Measurements from ENCODE around the gene HK3.

Gene HK3

GRCh38 chr5:176870110-176870591 is 29.0 kb downstream of the HK3 start:
- no peak for DNase-seq (ENCODE audit: extremely low read depth in 1 of 2, low read depth in 1 of 2)

- DNase-seq (ENCODE audit: extremely low read depth in 1 of 2, low read depth in 1 of 2), result no peak
Measured at GRCh38 chr5:176869501-176870109, 29.5 kb downstream of the HK3 start.

GRCh38 chr5:176868731-176869130 is 30.4 kb downstream of the HK3 start:
- no peak for DNase-seq (ENCODE audit: extremely low read depth in 1 of 2, low read depth in 1 of 2)

GRCh38 chr5:176868126-176868525 is 31.0 kb downstream of the HK3 start:
- no peak for DNase-seq (ENCODE audit: extremely low read depth in 1 of 2, low read depth in 1 of 2)

GRCh38 chr5:176866707-176867310 is 32.3 kb downstream of the HK3 start:
- no peak for DNase-seq (ENCODE audit: extremely low read depth in 1 of 2, low read depth in 1 of 2)

GRCh38 chr5:176865964-176866363 is 33.2 kb downstream of the HK3 start:
- DNase-seq (ENCODE audit: extremely low read depth in 1 of 2, low read depth in 1 of 2), result no peak

GRCh38 chr5:176864755-176865154 is 34.4 kb downstream of the HK3 start:
- no peak for DNase-seq (ENCODE audit: extremely low read depth in 1 of 2, low read depth in 1 of 2)

GRCh38 chr5:176863765-176864098 is 35.4 kb downstream of the HK3 start:
- DNase-seq (ENCODE audit: extremely low read depth in 1 of 2, low read depth in 1 of 2), result no peak

GRCh38 chr5:176863041-176863764 is 35.9 kb downstream of the HK3 start:
- DNase-seq (ENCODE audit: extremely low read depth in 1 of 2, low read depth in 1 of 2), result no peak

- DNase-seq (ENCODE audit: extremely low read depth in 1 of 2, low read depth in 1 of 2), result no peak
Measured at GRCh38 chr5:176862330-176862995, 36.7 kb downstream of the HK3 start.

GRCh38 chr5:176861276-176861675 is 37.9 kb downstream of the HK3 start:
- DNase-seq (ENCODE audit: extremely low read depth in 1 of 2, low read depth in 1 of 2), result no peak

- no peak for DNase-seq (ENCODE audit: extremely low read depth in 1 of 2, low read depth in 1 of 2)
Measured at GRCh38 chr5:176860381-176860780, 38.8 kb downstream of the HK3 start.

- no peak for DNase-seq (ENCODE audit: extremely low read depth in 1 of 2, low read depth in 1 of 2)
Measured at GRCh38 chr5:176859916-176860315, 39.2 kb downstream of the HK3 start.

GRCh38 chr5:176857894-176858273 is 41.3 kb downstream of the HK3 start:
- DNase-seq (ENCODE audit: extremely low read depth in 1 of 2, low read depth in 1 of 2), result no peak

GRCh38 chr5:176857216-176857893 is 41.8 kb downstream of the HK3 start:
- no peak for DNase-seq (ENCODE audit: extremely low read depth in 1 of 2, low read depth in 1 of 2)

- DNase-seq (ENCODE audit: extremely low read depth in 1 of 2, low read depth in 1 of 2), result no peak
Measured at GRCh38 chr5:176856746-176857145, 42.4 kb downstream of the HK3 start.

GRCh38 chr5:176855598-176855997 is 43.5 kb downstream of the HK3 start:
- no peak for DNase-seq (ENCODE audit: extremely low read depth in 1 of 2, low read depth in 1 of 2)

- no peak for DNase-seq (ENCODE audit: extremely low read depth in 1 of 2, low read depth in 1 of 2)
Measured at GRCh38 chr5:176854164-176854563, 45.0 kb downstream of the HK3 start.

- DNase-seq (ENCODE audit: extremely low read depth in 1 of 2, low read depth in 1 of 2), result no peak
Measured at GRCh38 chr5:176853151-176853778, 45.9 kb downstream of the HK3 start.

GRCh38 chr5:176851871-176852658 is 47.1 kb downstream of the HK3 start:
- DNase-seq (ENCODE audit: extremely low read depth in 1 of 2, low read depth in 1 of 2), result no peak

Data from activated CD8-positive, alpha-beta memory T cell treated with anti-CD3 and anti-CD28 coated beads for 1 hour (primary cell).